GM12875 (cell line): ENCODE results near the gene TRIM59.
"Not testable (repeated sequence)": the region's sequence is repeated elsewhere in the genome, so short reads cannot be mapped to it uniquely, and the experiment has no call there.

Experiments used
- H3K4me3 ChIP-seq: one replicate; pipeline ENCODE4 v1.5.1; 2011; ENCODE audit warnings: low read depth, low read length, control low read depth
- CTCF ChIP-seq: IDR thresholded peaks from 2 replicates; pipeline ENCODE4 v1.5.1; 2011; ENCODE audit warnings: low read depth, mild to moderate bottlenecking, control low read depth, inconsistent platforms, low read length, moderate library complexity, borderline replicate concordance; ENCODE audit not compliant: insufficient read depth

Gene TRIM59

GRCh38 chr3:160460033-160460432 is 10.4 kb upstream of the TRIM59 start:
- no peak overlapping the region for H3K4me3 ChIP-seq
- TF ChIP-seq CTCF = no peak

GRCh38 chr3:160459450-160459970 is 9.9 kb upstream of the TRIM59 start:
- no peak overlapping the region for H3K4me3 ChIP-seq
- no peak for TF ChIP-seq CTCF

DNA sequence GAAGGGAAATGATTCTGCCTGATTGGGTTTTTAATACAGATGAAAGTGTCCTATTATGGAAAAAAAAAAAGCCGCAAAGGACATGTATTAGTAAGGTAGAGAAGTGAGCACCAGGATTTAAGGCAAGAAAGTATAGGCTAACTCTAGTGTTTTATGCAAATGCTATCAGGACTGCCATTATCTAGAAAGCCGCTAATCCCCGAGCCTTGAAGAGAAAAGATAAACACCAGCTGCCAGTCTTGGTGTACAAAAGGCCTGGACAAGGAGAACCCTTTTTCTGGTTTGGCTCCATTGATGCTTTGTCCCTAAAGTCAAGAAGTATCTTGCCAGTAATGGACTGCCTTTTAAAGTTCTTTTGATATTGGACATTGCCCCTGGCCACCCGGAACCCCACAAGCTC is 8.6 kb upstream of the TRIM59 start:
- no peak for TF ChIP-seq CTCF
- H3K4me3 ChIP-seq = no peak overlapping the region

DNA sequence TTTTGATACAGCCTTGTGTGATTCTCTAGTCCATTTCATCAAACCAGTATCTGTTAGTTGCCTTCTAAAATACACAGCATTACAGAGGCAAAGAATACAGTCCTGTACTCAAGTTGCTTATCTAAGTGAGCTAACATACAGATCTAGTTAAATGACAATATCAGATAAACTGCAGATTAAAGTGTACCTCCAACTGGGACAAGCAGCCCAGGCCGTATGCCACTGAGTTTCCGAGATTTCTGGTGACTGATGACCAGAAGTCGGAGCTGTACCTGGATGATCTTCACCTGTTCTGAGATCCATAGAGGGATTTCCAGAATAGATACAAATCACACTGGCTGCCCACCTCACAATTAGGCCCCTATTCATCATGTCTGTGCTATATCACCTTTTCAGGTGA is 6.3 kb upstream of the TRIM59 start:
- no peak for TF ChIP-seq CTCF
- H3K4me3 ChIP-seq = no peak overlapping the region

DNA sequence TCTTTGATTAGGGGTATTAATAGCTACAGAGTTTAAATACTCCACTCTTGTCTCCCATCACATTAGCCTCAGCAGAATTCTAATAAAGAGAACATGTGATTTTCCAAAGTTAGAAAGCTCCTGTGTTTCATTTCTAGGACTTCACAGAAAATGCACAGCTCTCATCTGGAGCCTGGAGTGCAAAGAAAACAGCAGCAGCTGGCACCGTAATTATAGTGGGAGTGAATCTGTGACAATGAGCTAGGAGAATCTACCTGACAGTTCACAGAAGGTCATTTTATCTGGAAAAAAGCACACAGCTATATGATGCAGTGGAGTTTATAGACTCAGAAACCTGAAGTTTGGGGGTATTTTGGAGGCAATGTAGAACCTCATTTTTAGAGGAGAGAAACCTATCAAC is 5.4 kb upstream of the TRIM59 start:
- no peak overlapping the region for H3K4me3 ChIP-seq
- no peak for TF ChIP-seq CTCF

GRCh38 chr3:160452251-160452650 is 2.7 kb upstream of the TRIM59 start:
- not testable (repeated sequence) for H3K4me3 ChIP-seq

DNA sequence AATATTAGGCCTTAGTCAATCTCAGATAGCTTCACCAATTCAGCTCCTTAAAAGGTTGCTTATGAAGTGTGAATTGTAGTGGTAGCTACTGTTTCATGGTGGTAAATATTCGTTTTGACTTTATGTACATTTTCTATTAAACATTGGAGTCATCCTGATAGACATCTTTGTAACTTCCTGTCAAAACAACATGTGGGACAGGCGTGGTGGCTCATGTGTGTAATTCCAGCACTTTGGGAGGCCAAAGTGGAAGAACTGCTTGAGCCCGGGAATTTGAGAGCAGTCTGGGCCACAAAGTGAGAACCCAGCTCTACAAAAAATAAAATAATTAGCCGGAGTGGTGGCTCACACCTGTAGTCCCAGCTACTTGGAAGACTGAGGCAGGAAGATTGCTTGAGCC is 2.0 kb upstream of the TRIM59 start:
- H3K4me3 ChIP-seq = no peak overlapping the region
- no peak for TF ChIP-seq CTCF

- no peak overlapping the region for H3K4me3 ChIP-seq
- TF ChIP-seq CTCF = no peak
These were observed 1.3 kb upstream of the TRIM59 start for GRCh38 chr3:160450846-160451245.
